ENCODE results near the gene STX2. TPM values are rescaled to one million over a fixed set of nuclear protein-coding genes. Genes with fewer than 3 reads are reported as not detected.
A peak's percentile ranks its signal among the peaks of the same experiment; 100 is the strongest.

Gene STX2
- total and polyA plus RNA-seq, 2 experiments from 2014 or later: 16.4 to 35.4 TPM

- H3K4me1 Mint-ChIP-seq: no peaks in the 10 kb centered on the region
- H3K4me2 ChIP-seq: no peak overlapping the region
- TF ChIP-seq, protein P1, sequence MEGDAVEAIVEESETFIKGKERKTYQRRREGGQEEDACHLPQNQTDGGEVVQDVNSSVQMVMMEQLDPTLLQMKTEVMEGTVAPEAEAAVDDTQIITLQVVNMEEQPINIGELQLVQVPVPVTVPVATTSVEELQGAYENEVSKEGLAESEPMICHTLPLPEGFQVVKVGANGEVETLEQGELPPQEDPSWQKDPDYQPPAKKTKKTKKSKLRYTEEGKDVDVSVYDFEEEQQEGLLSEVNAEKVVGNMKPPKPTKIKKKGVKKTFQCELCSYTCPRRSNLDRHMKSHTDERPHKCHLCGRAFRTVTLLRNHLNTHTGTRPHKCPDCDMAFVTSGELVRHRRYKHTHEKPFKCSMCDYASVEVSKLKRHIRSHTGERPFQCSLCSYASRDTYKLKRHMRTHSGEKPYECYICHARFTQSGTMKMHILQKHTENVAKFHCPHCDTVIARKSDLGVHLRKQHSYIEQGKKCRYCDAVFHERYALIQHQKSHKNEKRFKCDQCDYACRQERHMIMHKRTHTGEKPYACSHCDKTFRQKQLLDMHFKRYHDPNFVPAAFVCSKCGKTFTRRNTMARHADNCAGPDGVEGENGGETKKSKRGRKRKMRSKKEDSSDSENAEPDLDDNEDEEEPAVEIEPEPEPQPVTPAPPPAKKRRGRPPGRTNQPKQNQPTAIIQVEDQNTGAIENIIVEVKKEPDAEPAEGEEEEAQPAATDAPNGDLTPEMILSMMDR (conservative IDR thresholded peaks at IDR 0.05; ENCODE audit: low read depth in 2 of 2): peak; percentile 59 to 88
- TF ChIP-seq EZH2 (IDR thresholded peaks at IDR 0.05; ENCODE audit: low read depth, unreplicated experiment): no peak
- no peak for TF ChIP-seq ETS1 (IDR thresholded peaks at IDR 0.05)
- no peak for TF ChIP-seq POLR2AphosphoS5 (IDR thresholded peaks at IDR 0.05; ENCODE audit: low read depth)
- no peak for TF ChIP-seq CREB1 (CRISPR knock-in tag; IDR thresholded peaks at IDR 0.05; ENCODE audit: low read depth)
- no peak for TF ChIP-seq JUNB (IDR thresholded peaks at IDR 0.05; ENCODE audit: unreplicated experiment)
- no peak for TF ChIP-seq STAT1 (IDR thresholded peaks at IDR 0.05; ENCODE audit: unreplicated experiment)
- TF ChIP-seq, protein P2, sequence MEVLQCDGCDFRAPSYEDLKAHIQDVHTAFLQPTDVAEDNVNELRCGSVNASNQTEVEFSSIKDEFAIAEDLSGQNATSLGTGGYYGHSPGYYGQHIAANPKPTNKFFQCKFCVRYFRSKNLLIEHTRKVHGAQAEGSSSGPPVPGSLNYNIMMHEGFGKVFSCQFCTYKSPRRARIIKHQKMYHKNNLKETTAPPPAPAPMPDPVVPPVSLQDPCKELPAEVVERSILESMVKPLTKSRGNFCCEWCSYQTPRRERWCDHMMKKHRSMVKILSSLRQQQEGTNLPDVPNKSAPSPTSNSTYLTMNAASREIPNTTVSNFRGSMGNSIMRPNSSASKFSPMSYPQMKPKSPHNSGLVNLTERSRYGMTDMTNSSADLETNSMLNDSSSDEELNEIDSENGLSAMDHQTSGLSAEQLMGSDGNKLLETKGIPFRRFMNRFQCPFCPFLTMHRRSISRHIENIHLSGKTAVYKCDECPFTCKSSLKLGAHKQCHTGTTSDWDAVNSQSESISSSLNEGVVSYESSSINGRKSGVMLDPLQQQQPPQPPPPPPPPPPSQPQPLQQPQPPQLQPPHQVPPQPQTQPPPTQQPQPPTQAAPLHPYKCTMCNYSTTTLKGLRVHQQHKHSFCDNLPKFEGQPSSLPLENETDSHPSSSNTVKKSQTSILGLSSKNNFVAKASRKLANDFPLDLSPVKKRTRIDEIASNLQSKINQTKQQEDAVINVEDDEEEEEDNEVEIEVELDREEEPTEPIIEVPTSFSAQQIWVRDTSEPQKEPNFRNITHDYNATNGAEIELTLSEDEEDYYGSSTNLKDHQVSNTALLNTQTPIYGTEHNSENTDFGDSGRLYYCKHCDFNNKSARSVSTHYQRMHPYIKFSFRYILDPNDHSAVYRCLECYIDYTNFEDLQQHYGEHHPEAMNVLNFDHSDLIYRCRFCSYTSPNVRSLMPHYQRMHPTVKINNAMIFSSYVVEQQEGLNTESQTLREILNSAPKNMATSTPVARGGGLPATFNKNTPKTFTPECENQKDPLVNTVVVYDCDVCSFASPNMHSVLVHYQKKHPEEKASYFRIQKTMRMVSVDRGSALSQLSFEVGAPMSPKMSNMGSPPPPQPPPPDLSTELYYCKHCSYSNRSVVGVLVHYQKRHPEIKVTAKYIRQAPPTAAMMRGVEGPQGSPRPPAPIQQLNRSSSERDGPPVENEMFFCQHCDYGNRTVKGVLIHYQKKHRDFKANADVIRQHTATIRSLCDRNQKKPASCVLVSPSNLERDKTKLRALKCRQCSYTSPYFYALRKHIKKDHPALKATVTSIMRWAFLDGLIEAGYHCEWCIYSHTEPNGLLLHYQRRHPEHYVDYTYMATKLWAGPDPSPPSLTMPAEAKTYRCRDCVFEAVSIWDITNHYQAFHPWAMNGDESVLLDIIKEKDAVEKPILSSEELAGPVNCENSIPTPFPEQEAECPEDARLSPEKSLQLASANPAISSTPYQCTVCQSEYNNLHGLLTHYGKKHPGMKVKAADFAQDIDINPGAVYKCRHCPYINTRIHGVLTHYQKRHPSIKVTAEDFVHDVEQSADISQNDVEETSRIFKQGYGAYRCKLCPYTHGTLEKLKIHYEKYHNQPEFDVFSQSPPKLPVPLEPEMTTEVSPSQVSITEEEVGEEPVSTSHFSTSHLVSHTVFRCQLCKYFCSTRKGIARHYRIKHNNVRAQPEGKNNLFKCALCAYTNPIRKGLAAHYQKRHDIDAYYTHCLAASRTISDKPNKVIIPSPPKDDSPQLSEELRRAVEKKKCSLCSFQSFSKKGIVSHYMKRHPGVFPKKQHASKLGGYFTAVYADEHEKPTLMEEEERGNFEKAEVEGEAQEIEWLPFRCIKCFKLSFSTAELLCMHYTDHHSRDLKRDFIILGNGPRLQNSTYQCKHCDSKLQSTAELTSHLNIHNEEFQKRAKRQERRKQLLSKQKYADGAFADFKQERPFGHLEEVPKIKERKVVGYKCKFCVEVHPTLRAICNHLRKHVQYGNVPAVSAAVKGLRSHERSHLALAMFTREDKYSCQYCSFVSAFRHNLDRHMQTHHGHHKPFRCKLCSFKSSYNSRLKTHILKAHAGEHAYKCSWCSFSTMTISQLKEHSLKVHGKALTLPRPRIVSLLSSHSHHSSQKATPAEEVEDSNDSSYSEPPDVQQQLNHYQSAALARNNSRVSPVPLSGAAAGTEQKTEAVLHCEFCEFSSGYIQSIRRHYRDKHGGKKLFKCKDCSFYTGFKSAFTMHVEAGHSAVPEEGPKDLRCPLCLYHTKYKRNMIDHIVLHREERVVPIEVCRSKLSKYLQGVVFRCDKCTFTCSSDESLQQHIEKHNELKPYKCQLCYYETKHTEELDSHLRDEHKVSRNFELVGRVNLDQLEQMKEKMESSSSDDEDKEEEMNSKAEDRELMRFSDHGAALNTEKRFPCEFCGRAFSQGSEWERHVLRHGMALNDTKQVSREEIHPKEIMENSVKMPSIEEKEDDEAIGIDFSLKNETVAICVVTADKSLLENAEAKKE (CRISPR knock-in tag; IDR thresholded peaks at IDR 0.05): no peak
- no peak for TF ChIP-seq ZNF331 (CRISPR knock-in tag; IDR thresholded peaks at IDR 0.05; ENCODE audit: low read depth)
- no peaks in the 10 kb centered on the region for H3K79me2 ChIP-seq (replicated peaks; ENCODE audit: insufficient read depth)
- H3K4me1 ChIP-seq (ENCODE audit: insufficient read depth): no peaks in the 10 kb centered on the region
- peaks cover 8% of the 10 kb centered on the region; the same call in 2 of the 3 replicates for H3K9me3 Mint-ChIP-seq
- no peak overlapping the region for H3K4me3 Mint-ChIP-seq
- no peak overlapping the region for H3K27ac Mint-ChIP-seq
- H4K20me1 ChIP-seq (replicated peaks; ENCODE audit: insufficient read depth): no peaks in the 10 kb centered on the region
- H2AFZ ChIP-seq: no peak overlapping the region
- no peak overlapping the region for H3K4me3 ChIP-seq
- peak; percentile 93 for ATAC-seq
- H3K9me2 ChIP-seq (ENCODE audit: insufficient read depth): peaks cover 18% of the 10 kb centered on the region
- DNase-seq (ENCODE audit: low spot score): peak; percentile 73
- H3K27me3 ChIP-seq (ENCODE audit: insufficient read depth): no peaks in the 10 kb centered on the region
- H3K27me3 Mint-ChIP-seq (ENCODE audit: insufficient read depth, low read depth, poor library complexity): no peaks in the 10 kb centered on the region
- H3K27ac ChIP-seq (ENCODE audit: low read depth): no peak overlapping the region
- no peaks in the 10 kb centered on the region for H3K36me3 Mint-ChIP-seq (ENCODE audit: low read depth)
- peaks cover 3% of the 10 kb centered on the region; the same call in 1 of the 2 replicates for H3K36me3 ChIP-seq (ENCODE audit: insufficient read depth)
- H3F3A ChIP-seq (replicated peaks; ENCODE audit: low read depth): peaks cover 16% of the 10 kb centered on the region
These were observed 77.3 kb downstream of the STX2 start for GRCh38 chr12:130761537-130762318.

Measured in GM23338 (cell line).